Measurements from ENCODE around the gene EXOC3L1.

The EXOC3L1 gene

DNA sequence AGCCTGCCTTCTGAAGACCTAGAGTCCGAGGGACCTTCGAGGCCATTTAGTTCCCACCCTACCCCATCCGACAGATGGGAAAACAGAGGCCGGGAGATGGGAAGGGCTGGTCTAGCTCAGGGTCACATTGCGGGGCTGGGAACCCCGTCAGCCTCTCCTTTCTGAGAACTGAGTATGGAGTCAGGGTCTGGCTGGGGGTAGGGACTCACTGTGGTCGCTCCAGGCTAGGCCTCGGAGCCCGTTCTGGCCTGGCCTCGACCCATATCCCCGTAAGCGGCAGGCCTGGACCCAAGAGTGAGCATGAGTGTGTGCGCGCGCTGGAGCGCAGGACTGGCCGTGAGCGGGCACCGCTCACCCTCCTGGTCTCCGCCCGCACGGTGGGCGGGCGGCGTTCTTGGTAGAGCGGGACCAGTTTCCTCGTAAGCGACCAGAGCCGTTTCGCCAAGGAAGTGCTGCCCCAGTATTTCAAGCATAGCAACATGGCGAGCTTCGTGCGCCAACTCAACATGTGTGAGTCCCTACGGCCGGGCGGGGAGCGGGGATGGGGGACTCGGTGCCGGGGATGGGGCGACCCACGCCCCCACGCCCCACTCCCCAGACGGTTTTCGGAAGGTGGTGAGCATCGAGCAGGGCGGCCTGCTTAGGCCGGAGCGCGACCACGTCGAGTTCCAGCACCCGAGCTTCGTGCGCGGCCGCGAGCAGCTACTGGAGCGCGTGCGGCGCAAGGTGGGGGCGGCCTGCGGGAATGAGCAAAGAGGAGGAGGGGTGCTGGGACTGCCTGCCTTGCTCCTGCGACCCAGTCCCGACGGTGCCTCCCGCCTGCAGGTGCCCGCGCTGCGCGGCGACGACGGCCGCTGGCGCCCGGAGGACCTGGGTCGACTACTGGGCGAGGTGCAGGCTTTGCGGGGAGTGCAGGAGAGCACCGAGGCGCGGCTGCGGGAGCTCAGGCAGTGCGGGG is 24.5 kb downstream of the EXOC3L1 start:
- H3K9me3 ChIP-seq (ENCODE audit: control insufficient read depth in 1 of 2, low read length in 2 of 2) = no peaks in the 10 kb centered on the region
- no peak overlapping the region for H3K27ac ChIP-seq (ENCODE audit: low read length)
- H3K4me3 ChIP-seq (ENCODE audit: low read depth in 1 of 2, low read length in 2 of 2) = peak overlapping the region in 1 of 2 donors; percentile 50
- H3K27me3 ChIP-seq (ENCODE audit: low read depth, low read length) = peaks cover 17% of the 10 kb centered on the region
- peaks cover 17 to 60% of the 10 kb centered on the region in 2 donors for H3K4me1 ChIP-seq (ENCODE audit: control insufficient read depth in 1 of 2, insufficient read depth in 2 of 2, low read length in 2 of 2)
- no peaks in the 10 kb centered on the region for H3K36me3 ChIP-seq (ENCODE audit: control insufficient read depth in 1 of 2, insufficient read depth in 2 of 2, low read length in 2 of 2)

DNA sequence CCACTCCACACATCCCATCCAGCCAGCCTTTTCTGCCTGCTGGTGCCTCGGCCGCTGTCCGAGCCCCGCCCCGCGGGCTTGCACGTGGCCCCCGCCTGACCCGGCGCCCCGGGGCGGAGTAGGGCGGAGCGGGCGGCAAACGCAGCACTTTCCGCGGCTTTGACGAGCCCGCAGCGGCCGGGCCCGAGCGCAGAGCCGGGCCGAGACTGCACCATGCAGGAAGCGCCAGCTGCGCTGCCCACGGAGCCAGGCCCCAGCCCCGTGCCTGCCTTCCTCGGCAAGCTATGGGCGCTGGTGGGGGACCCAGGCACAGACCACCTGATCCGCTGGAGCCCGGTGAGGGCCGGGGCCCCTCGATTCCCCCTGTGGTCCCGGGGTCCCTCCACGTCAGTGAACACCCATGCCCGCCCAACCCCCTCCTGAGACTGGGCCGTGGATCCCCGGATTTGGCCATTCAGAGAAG is 25.3 kb downstream of the EXOC3L1 start, which contains the start of gene HSF4:
TSS of gene HSF4 (plus strand) at position 147 of the 463 bp plus-strand sequence. CDS start at position 214, 67 bp downstream.
- H3K27me3 ChIP-seq (ENCODE audit: low read depth, low read length) = peaks cover 17% of the 10 kb centered on the region
- no peak within 1 kb of the TSS for H3K27ac ChIP-seq (ENCODE audit: low read length)
- H3K4me1 ChIP-seq (ENCODE audit: control insufficient read depth in 1 of 2, insufficient read depth in 2 of 2, low read length in 2 of 2) = peaks cover 12 to 56% of the 10 kb centered on the region in 2 donors
- peak within 1 kb of the TSS; percentile 30 to 70 for H3K4me3 ChIP-seq (ENCODE audit: low read depth in 1 of 2, low read length in 2 of 2)
- H3K36me3 ChIP-seq (ENCODE audit: control insufficient read depth in 1 of 2, insufficient read depth in 2 of 2, low read length in 2 of 2) = no peaks in the 10 kb centered on the region
- H3K9me3 ChIP-seq (ENCODE audit: control insufficient read depth in 1 of 2, low read length in 2 of 2) = no peaks in the 10 kb centered on the region

DNA sequence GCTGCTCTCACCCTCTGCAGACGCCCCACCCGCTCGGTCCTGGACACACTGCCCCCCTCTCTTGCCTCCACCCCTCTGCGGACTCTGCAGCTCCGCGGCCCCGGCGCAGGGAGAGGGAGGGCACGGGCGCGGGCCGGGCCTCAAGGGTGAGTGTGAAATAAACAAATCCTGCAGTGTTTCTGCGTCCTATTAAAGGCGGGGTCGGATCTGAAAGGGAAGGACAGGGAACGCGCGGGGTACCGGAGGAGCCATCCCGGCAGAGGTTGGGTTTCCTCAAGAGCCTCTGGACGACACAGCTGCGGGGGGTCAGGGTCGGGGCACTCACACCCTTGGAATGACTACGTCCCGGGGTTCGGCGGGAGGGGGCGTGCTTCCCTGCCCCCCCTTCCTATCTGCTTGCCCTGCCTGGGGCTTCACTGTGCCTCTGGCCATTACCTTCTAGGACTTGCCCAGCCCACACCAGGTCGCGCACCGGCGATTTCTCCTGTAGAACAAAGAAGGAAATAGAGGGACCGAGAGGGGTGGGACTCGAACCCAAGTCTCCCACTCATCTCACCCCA is 25.9 kb downstream of the EXOC3L1 start:
- Histone ChIP-seq H3K27me3 (ENCODE audit: low read depth, low read length) (peaks cover 17% of the 10 kb centered on the region), H3K27ac (ENCODE audit: low read length) (no peak overlapping the region), H3K4me3 (ENCODE audit: low read depth in 1 of 2, low read length in 2 of 2) (peak overlapping the region in 1 of 2 donors; percentile 70), H3K4me1 (ENCODE audit: control insufficient read depth in 1 of 2, insufficient read depth in 2 of 2, low read length in 2 of 2) (peaks cover 10 to 54% of the 10 kb centered on the region in 2 donors), H3K9me3 (ENCODE audit: control insufficient read depth in 1 of 2, low read length in 2 of 2) (no peaks in the 10 kb centered on the region), H3K36me3 (ENCODE audit: control insufficient read depth in 1 of 2, insufficient read depth in 2 of 2, low read length in 2 of 2) (no peaks in the 10 kb centered on the region)

DNA sequence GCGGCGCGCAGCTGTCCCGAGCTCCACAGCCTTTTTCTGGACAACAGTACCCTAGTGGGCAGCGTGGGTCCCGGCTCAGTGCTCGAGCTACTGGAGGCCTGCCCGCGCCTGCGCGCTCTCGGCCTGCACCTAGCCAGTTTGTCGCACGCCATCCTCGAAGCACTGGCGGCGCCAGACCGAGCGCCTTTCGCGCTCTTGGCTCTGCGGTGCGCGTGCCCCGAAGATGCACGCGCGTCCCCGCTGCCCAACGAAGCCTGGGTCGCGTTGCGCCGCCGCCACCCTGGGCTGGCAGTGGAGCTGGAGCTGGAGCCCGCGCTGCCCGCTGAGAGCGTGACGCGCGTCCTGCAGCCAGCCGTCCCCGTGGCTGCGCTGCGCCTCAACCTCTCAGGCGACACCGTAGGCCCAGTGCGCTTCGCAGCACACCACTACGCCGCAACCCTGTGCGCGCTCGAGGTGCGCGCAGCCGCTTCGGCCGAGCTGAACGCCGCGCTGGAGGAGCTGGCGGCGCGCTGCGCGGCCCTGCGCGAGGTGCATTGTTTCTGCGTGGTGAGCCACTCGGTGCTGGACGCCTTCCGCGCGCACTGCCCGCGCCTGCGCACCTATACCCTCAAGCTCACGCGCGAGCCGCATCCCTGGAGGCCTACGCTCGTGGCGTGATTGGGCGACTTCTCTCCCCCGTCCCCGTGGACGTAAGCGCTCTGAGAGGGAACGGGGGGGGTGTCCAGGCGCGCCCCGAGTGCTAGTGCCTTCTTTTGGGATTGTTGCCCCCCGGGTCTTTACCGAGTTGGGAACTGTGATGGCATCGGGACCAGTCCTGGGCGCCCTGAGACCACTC is 26.6 kb downstream of the EXOC3L1 start:
- Histone ChIP-seq H3K27ac (ENCODE audit: low read length) (no peak overlapping the region), H3K4me1 (ENCODE audit: control insufficient read depth in 1 of 2, insufficient read depth in 2 of 2, low read length in 2 of 2) (peaks cover 14 to 53% of the 10 kb centered on the region in 2 donors), H3K36me3 (ENCODE audit: control insufficient read depth in 1 of 2, insufficient read depth in 2 of 2, low read length in 2 of 2) (no peaks in the 10 kb centered on the region), H3K9me3 (ENCODE audit: control insufficient read depth in 1 of 2, low read length in 2 of 2) (no peaks in the 10 kb centered on the region), H3K4me3 (ENCODE audit: low read depth in 1 of 2, low read length in 2 of 2) (peak overlapping the region; percentile 30 to 70), H3K27me3 (ENCODE audit: low read depth, low read length) (peaks cover 17% of the 10 kb centered on the region)

DNA sequence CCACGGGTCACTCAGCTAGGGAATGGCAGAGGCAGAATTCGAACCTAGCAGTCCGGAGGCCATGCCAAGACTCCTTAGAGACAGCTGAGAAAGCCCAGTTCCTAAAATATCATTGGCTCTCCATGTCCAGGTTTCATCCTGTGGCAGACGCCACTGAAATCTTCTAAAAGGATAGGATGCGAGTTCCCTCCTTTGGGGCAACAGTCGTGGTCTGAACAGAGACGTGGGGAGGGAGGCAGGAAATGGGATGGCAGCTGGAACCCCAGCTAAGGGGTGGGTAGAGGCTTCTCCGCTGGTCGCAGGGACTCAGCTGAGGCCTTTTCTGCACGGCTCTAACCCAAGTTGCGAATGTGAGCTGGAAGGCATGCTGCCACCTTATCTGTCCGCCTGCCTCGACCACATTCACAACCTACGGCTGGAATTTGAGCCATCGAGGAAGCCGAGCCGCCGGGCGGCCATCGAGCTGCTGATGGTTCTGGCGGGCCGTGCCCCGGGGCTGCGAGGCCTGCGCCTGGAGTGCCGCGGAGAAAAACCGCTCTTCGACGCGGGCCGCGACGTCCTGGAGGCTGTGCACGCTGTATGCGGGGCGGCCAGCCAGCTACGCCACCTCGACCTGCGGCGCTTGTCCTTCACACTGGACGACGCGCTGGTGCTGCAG is 27.3 kb downstream of the EXOC3L1 start:
- Histone ChIP-seq H3K27ac (ENCODE audit: low read length) (no peak overlapping the region), H3K4me1 (ENCODE audit: control insufficient read depth in 1 of 2, insufficient read depth in 2 of 2, low read length in 2 of 2) (peaks cover 14 to 53% of the 10 kb centered on the region in 2 donors), H3K36me3 (ENCODE audit: control insufficient read depth in 1 of 2, insufficient read depth in 2 of 2, low read length in 2 of 2) (no peaks in the 10 kb centered on the region), H3K4me3 (ENCODE audit: low read depth in 1 of 2, low read length in 2 of 2) (peak overlapping the region in 1 of 2 donors; percentile 70), H3K9me3 (ENCODE audit: control insufficient read depth in 1 of 2, low read length in 2 of 2) (no peaks in the 10 kb centered on the region), H3K27me3 (ENCODE audit: low read depth, low read length) (peaks cover 17% of the 10 kb centered on the region)

DNA sequence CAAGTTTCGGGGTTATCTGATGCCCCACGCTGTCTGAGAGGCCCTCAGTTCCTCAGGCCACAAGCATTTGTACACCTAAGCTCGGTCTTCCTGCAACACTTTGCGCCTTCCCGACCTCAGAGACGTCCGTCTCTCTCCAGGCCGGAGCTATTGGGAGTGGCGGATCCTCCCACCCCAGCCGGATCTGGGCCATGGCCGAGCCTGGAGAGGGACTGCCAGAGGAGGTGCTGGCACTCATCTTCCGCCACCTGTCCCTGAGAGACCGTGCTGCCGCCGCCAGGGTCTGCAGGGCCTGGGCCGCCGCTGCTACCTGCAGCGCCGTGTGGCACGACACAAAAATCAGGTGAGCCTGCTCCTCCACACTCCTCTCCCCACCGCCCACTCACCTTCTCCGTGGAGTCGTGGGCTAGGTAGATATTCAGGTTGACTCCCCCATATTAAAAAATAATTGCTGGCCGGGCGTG is 28.3 kb downstream of the EXOC3L1 start:
- no peaks in the 10 kb centered on the region for H3K36me3 ChIP-seq (ENCODE audit: control insufficient read depth in 1 of 2, insufficient read depth in 2 of 2, low read length in 2 of 2)
- H3K27ac ChIP-seq (ENCODE audit: low read length) = no peak overlapping the region
- H3K4me3 ChIP-seq (ENCODE audit: low read depth in 1 of 2, low read length in 2 of 2) = peak overlapping the region in 1 of 2 donors; percentile 95
- H3K27me3 ChIP-seq (ENCODE audit: low read depth, low read length) = peaks cover 17% of the 10 kb centered on the region
- H3K9me3 ChIP-seq (ENCODE audit: control insufficient read depth in 1 of 2, low read length in 2 of 2) = no peaks in the 10 kb centered on the region
- H3K4me1 ChIP-seq (ENCODE audit: control insufficient read depth in 1 of 2, insufficient read depth in 2 of 2, low read length in 2 of 2) = peaks cover 14 to 53% of the 10 kb centered on the region in 2 donors

DNA sequence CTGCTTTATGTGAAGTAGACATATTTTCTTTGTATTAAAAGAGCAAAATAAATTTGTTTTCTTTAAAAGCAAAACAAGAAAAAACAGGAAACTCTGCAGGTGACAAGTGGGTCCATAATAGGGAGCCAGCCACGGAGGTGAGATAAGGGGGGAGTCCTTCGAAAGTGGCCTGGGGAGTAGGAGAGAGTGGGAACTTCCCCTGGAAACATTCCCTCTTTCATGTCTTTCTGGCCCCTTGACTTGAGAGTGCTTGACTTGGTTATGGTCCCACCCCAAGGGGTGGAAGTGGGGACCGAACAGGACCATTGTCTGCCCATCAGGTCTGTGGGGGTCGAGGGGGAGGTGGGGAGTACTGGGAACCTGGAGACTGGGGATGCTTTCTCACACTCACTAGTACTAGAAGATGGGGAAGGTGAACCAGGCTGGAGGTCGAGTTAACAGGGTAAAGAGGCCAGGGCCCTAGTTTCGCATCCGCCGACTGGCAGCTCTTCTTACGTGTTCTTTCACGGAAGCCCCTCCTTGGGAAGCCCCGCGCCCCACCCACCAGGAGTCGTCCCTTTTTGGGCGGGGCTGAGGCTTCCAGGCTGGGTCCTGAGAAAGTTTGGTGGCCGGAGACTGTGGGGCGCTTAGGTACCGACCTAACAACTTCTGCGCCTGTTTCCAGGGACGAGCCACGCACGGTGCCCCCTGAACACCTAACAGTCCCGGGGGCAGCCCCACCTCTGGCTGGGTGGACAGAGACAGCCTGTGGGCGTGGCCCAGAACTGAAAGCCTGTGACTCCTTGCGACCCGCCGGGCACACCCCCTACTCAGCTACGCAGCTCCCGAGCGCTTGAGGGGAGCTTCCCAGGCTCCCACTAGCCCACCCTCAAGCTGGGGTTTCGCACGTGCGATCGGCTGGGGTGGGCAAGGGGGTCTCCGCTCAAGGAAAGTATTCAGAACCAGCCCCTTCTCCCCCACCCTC is 31.0 kb downstream of the EXOC3L1 start:
- Histone ChIP-seq H3K36me3 (ENCODE audit: control insufficient read depth in 1 of 2, insufficient read depth in 2 of 2, low read length in 2 of 2) (no peaks in the 10 kb centered on the region), H3K4me3 (ENCODE audit: low read depth in 1 of 2, low read length in 2 of 2) (peak overlapping the region; percentile 72 to 95), H3K27me3 (ENCODE audit: low read depth, low read length) (peaks cover 7% of the 10 kb centered on the region), H3K27ac (ENCODE audit: low read length) (peak overlapping the region; percentile 82), H3K9me3 (ENCODE audit: control insufficient read depth in 1 of 2, low read length in 2 of 2) (no peaks in the 10 kb centered on the region), H3K4me1 (ENCODE audit: control insufficient read depth in 1 of 2, insufficient read depth in 2 of 2, low read length in 2 of 2) (peaks cover 14 to 50% of the 10 kb centered on the region in 2 donors)

DNA sequence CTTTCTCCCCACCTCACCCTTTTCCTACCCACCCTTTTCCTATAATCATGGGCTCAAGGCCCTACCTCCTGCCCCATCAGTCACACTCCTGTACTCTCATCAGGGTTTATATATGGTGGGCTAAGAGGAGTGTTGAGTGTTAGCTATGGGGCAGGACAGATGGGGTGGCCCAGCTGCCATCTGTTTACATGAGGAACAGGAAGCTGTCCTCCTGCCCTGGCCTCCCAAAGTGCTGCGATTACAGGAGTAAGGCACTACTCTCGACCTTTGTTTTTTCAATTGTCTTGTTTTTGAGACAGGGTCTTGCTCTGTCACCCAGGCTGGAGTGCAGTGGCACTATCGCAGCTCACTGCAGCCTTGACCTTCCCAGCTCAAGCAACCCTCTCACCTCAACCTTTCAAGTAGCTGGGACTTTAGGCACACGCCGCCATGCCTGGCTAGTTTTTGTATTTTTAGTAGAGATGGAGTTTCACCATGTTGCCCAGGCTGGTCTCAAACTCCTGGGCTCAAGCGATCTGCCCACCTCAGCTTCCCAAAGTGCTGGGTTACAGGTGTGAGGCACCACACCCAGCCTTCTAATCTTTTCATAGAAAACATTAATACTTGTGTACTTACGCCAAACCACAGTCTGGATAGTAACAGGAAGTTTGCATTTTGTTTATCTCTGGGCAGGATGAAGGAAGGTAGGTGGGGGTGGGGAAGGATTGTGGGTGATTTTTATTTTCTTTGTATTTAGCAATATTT is 31.9 kb downstream of the EXOC3L1 start:
- Histone ChIP-seq H3K4me1 (ENCODE audit: control insufficient read depth in 1 of 2, insufficient read depth in 2 of 2, low read length in 2 of 2) (peaks cover 14 to 41% of the 10 kb centered on the region in 2 donors), H3K27ac (ENCODE audit: low read length) (peak overlapping the region; percentile 82), H3K4me3 (ENCODE audit: low read depth in 1 of 2, low read length in 2 of 2) (no peak overlapping the region), H3K36me3 (ENCODE audit: control insufficient read depth in 1 of 2, insufficient read depth in 2 of 2, low read length in 2 of 2) (no peaks in the 10 kb centered on the region), H3K9me3 (ENCODE audit: control insufficient read depth in 1 of 2, low read length in 2 of 2) (no peaks in the 10 kb centered on the region), H3K27me3 (ENCODE audit: low read depth, low read length) (no peaks in the 10 kb centered on the region)

DNA sequence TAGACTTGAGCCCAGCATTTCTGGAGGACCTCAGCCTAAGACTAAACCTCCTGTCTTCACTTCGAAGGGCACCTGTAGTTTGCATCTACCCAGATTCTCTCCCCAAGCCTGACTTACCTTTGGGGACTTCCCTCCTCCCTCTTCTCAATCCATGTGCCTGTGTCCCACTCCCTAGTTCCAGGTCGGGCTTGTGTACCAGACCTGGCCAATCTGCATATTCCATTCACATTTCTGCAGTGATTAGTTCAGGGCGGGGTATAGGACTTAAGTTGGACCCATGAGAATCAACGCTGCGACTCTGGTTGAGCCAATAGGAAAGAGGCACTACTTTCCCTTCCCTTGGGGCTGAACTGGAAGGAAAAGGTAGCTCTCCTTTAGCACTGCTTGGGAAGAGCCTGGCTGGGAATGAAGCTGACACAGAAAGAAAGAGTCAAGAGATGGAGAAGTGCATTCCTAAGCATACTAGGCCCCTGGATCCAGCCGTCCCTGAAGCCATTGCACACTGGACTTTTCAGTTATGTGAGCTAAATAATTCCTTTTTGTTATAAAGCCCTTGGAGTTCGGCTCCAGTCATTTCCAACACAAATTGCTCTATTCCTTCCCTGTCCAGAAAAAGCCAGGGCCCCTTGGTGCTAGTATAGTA is 32.7 kb downstream of the EXOC3L1 start:
- Histone ChIP-seq H3K27ac (ENCODE audit: low read length) (no peak overlapping the region), H3K9me3 (ENCODE audit: control insufficient read depth in 1 of 2, low read length in 2 of 2) (no peaks in the 10 kb centered on the region), H3K4me3 (ENCODE audit: low read depth in 1 of 2, low read length in 2 of 2) (no peak overlapping the region), H3K36me3 (ENCODE audit: control insufficient read depth in 1 of 2, insufficient read depth in 2 of 2, low read length in 2 of 2) (no peaks in the 10 kb centered on the region), H3K4me1 (ENCODE audit: control insufficient read depth in 1 of 2, insufficient read depth in 2 of 2, low read length in 2 of 2) (peaks cover 7 to 34% of the 10 kb centered on the region in 2 donors), H3K27me3 (ENCODE audit: low read depth, low read length) (no peaks in the 10 kb centered on the region)

All from muscle layer of duodenum (tissue), 2 donors.